ENCODE measurements around the gene SH3BP4.

DNA sequence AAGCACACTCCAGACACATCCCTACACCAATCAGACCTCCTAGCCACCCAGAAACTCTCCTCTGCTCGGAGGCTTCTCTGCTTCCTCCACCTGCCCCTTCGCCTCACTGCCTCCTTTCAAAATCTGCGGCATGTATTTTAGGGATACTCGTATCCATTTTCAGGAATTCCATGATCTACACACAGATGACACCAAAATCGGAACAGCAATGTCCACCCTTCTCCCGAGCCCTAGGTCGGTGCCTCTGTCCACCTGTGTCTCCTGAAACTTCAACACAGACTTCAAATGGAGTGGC is 1.4 kb upstream of the SH3BP4 start:
- TF ChIP-seq, protein P1, sequence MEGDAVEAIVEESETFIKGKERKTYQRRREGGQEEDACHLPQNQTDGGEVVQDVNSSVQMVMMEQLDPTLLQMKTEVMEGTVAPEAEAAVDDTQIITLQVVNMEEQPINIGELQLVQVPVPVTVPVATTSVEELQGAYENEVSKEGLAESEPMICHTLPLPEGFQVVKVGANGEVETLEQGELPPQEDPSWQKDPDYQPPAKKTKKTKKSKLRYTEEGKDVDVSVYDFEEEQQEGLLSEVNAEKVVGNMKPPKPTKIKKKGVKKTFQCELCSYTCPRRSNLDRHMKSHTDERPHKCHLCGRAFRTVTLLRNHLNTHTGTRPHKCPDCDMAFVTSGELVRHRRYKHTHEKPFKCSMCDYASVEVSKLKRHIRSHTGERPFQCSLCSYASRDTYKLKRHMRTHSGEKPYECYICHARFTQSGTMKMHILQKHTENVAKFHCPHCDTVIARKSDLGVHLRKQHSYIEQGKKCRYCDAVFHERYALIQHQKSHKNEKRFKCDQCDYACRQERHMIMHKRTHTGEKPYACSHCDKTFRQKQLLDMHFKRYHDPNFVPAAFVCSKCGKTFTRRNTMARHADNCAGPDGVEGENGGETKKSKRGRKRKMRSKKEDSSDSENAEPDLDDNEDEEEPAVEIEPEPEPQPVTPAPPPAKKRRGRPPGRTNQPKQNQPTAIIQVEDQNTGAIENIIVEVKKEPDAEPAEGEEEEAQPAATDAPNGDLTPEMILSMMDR (IDR thresholded peaks at IDR 0.05), result no peak
- no peak for TF ChIP-seq POLR2AphosphoS5 (IDR thresholded peaks at IDR 0.05)
- TF ChIP-seq POLR2A (IDR thresholded peaks at IDR 0.05), result no peak
- TF ChIP-seq EP300 (IDR thresholded peaks at IDR 0.05; ENCODE audit: low read depth), result no peak

All from transverse colon (tissue), 4 donors.